SK-N-DZ (cell line): ENCODE results near the gene SCD5. TPM values are rescaled to one million over a fixed set of nuclear protein-coding genes. Genes with fewer than 3 reads are reported as not detected.
"Not testable (repeated sequence)": the region's sequence is repeated elsewhere in the genome, so short reads cannot be mapped to it uniquely, and the experiment has no call there.

Experiments
- DNase-seq: peaks from one replicate; pipeline ENCODE4 v3.0.0-alpha.2; 2015; ENCODE audit warnings: low spot score
- polyA plus RNA-seq, 2 experiments: library from polyadenylated mRNA; depleted of rRNA; stranded (reverse); fragments of >200 nt; gene quantifications; 2 replicates each; pipeline ENCODE4 v1.2.3, GENCODE V29; 2014

The SCD5 gene
- 23.7 and 24.8 TPM in 2 replicates for polyA plus RNA-seq (2014; cell fraction: cytosol; rRNA removed)
- polyA plus RNA-seq (2014; cell fraction: nucleus; rRNA removed) = 4.3 and 6.6 TPM in 2 replicates

- peak; percentile 79 for DNase-seq
These were observed at the start of gene SCD5 for GRCh38 chr4:82798168-82799005. Gene SCD5 (minus strand): TSS chr4:82798796. CDS start chr4:82798537, 259 bp downstream.

GRCh38 chr4:82842593-82842992 is 44.0 kb upstream of the SCD5 start:
- DNase-seq = no peak

GRCh38 chr4:82839624-82840023 is 41.0 kb upstream of the SCD5 start:
- no peak for DNase-seq

GRCh38 chr4:82833696-82834313 is 35.2 kb upstream of the SCD5 start:
- no peak for DNase-seq

GRCh38 chr4:82833060-82833459 is 34.5 kb upstream of the SCD5 start:
- DNase-seq = not testable (repeated sequence)

GRCh38 chr4:82825425-82825824 is 26.8 kb upstream of the SCD5 start:
- DNase-seq = no peak

GRCh38 chr4:82823062-82823461 is 24.5 kb upstream of the SCD5 start:
- no peak for DNase-seq

GRCh38 chr4:82820689-82821088 is 22.1 kb upstream of the SCD5 start:
- no peak for DNase-seq

- DNase-seq = no peak
These were observed 20.4 kb upstream of the SCD5 start for GRCh38 chr4:82818664-82819662.

- DNase-seq = not testable (repeated sequence)
These were observed 18.3 kb upstream of the SCD5 start for GRCh38 chr4:82816874-82817273.

- DNase-seq = no peak
These were observed 15.4 kb upstream of the SCD5 start for GRCh38 chr4:82814034-82814433.

- DNase-seq = no peak
These were observed 13.3 kb upstream of the SCD5 start for GRCh38 chr4:82811838-82812341.

GRCh38 chr4:82811392-82811791 is 12.8 kb upstream of the SCD5 start:
- DNase-seq = no peak

- DNase-seq = no peak
These were observed 11.6 kb upstream of the SCD5 start for GRCh38 chr4:82810176-82810575.

GRCh38 chr4:82809619-82810018 is 11.0 kb upstream of the SCD5 start:
- DNase-seq = no peak

GRCh38 chr4:82803746-82804145 is 5.2 kb upstream of the SCD5 start:
- no peak for DNase-seq

- DNase-seq = no peak
These were observed 4.3 kb upstream of the SCD5 start for GRCh38 chr4:82802911-82803310.

- no peak for DNase-seq
These were observed 3.4 kb upstream of the SCD5 start for GRCh38 chr4:82801910-82802521.

- peak; percentile 22 for DNase-seq
These were observed 648 bp upstream of the SCD5 start for GRCh38 chr4:82799006-82799881.
